GM21367 (cell line): ENCODE results near the gene IPO4.

Experiments
- ATAC-seq: cut with Tn5 transposase; IDR thresholded peaks from one replicate; pipeline ENCODE4 v1.9.1; 2021; ENCODE audit not compliant: unreplicated experiment

The IPO4 gene

DNA sequence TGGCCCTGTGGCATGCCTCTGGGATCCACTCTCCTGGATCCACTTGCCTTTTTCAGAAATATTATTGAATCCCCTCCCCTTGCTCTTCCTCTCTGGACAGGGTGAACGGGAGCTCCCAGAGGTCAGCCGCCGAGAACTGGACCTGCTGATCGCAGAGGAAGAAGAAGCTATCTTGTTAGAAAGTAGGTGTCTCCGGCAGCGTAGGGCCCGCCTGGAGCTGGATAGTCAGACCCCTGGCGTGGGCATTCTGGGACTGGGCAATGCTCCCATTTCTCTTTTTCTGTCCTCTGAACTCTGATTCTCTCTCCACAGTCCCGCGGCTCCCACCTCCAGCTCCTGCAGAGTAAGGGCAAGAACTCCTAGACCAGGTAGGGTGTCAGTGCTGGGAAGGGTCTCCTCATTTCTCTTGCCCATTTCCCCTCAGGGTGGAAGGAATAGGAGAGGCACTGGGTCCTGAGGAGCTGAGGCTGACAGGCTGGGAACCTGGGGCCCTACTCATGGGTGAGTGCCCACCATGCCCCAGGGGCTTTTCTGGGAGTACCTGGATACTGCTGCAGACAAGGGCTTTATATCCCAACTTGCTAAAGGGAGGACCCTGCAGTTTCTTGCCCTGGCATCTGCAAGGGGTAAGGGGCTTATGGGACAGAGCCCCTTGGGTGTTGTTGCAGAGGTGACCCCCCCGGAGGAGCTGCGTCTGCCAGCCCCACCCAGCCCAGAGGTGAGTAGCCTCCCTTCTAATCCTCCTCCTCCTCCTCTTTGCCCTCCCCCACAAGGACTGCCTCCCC lies 11.4 kb downstream of the IPO4 start:
- no peak for ATAC-seq

DNA sequence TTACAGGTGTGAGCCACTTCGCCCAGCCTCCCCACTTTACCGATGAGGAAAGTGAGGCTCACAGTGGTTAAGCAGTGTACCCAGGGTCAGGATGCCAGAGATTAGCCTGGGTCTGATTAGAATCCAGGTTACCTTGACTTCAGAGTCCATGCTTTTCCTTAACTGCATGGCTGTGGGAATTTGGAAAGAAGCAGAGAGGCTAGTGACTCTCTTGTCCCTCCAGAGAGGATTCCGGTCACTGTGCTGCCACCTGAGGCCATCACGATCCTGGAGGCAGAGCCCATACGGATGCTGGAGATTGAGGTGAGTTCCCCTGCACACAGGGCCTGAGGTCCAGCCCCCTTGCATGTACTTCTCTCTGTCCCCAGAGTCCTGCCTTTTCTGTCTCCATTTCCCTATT lies 12.0 kb downstream of the IPO4 start:
- no peak for ATAC-seq

DNA sequence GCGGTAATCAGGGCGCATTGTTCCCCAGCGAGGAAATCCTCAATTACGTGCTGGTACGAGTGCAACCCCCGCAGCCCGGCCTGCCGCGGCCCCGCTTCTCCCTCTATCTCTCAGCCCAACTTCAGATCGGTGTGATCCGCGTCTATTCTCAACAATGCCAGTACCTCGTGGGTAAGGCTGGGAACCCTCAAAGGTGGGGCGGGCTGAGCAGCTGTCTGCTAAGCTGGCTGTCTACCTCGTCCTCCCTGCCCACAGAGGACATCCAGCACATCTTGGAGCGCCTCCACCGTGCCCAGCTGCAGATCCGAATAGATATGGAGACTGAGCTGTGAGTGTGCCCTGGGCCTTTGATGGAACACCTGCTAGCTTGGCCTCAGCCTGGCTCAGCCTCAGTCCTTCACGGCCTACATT lies 15.7 kb downstream of the IPO4 start:
- ATAC-seq, result no peak

DNA sequence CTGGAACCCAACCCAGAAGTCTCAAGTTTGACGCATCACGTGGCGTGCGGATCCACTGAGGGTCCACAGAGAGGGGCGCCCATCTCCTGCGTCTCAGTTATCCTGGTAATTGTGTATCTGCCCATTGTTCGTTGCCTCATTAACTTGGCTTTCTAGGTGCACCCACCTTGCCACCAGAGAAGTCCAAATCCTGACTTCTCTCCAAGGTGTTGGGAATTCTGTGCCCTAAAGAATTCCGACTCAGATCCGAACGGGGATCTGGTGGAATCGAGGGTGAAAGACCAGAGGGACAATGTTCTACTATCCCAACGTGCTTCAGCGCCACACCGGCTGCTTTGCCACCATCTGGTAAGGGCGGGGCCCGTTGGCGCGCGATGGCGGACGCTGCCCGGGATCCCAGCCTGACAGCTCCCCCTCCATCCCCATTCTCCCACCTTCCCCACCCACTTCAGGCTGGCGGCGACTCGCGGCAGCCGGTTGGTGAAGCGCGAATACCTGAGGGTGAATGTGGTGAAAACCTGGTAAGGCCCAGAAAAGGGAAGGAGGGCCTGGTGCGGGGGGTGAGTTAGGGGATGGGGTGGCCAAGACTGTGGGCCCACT lies 16.3 kb downstream of the IPO4 start:
- ATAC-seq, result no peak

DNA sequence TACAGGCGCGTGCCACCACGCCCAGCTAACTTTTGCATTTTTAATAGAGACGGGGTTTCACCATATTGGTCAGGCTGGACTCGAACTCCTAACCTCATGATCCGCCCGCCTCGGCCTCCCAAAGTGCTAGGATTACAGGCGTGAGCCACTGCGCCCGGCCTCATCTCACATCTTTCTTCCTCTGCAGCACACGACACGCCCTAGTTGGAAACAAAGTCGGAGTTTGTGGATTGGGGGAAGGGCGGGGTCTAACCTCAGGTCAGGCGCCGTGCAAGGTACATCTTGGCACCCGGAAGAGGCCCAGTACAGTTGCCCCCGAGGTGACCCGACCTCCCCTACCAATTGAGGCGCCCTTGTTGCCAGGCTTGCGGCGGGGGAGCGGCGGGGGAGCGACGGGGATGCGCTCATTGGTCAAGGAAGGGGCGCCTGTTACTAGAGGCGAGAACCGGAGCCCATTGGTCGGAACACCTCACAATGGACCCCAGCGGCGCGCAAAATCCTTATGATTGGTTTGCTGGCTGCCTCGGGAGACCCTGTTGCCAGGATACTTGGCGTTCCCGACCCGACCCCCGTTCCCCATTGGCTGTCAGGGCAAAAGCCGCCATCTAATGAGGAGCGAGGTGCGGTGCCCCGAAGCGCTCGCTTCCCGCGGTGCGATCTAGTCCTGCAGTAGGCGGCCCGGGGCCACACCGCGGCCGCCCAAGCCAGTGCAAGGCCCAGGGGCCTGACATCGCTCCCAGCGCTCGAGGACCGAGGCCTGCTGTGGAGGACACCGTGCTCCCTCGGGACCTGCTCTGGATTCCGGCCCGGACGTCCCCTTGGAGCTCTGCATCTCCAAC lies 17.0 kb downstream of the IPO4 start, which contains the start of gene REC8:
REC8 (plus strand) TSS at position 659 of the 839 bp plus-strand sequence. CDS start 473 bp downstream, outside the sequence.
- peak; percentile 78 for ATAC-seq

DNA sequence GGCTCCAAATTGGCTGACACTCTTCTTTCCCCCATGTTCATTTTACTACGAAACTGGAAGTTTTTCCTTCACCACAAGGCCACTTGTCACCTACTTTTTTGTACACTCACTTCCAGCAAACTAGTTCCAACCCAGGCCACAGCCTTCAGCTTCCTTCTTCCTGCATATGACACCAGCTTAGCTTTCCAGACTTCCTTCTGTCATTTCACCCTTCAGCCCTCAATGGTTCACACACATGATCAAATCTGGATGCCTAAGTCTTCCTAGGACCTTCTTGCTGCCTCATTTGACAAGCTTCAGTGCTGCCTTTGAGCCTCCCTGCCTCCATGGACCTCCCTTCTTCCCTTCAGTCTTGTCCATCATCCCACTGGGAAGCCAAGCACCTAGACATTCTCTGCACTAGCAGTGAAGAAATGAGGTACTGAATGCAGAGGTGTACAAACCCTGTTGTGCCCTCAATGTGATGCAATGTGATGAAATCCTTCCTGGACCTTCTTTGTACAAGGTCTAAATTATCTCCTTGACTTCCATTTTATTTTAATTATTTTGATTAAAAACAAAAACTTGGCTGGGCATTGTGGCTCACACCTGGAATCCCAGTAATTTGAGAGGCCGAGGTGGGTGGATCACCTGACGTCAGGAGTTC lies 21.0 kb downstream of the IPO4 start:
- ATAC-seq, result no peak

DNA sequence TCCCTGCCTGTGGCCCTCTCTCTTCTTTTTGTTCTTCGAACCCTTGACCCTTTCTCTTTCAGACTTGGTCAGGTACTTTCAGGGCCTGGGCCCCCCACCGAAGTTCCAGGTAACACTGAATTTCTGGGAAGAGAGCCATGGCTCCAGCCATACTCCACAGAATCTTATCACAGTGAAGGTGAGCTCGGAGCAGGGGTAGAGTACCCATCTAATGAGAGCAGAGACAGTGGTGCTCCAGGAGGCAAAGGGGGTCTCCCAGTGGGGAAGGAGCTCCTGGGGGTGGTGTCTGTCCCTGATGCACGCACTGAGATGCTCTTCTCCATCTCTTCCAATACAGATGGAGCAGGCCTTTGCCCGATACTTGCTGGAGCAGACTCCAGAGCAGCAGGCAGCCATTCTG lies 22.8 kb downstream of the IPO4 start:
- ATAC-seq, result no peak

DNA sequence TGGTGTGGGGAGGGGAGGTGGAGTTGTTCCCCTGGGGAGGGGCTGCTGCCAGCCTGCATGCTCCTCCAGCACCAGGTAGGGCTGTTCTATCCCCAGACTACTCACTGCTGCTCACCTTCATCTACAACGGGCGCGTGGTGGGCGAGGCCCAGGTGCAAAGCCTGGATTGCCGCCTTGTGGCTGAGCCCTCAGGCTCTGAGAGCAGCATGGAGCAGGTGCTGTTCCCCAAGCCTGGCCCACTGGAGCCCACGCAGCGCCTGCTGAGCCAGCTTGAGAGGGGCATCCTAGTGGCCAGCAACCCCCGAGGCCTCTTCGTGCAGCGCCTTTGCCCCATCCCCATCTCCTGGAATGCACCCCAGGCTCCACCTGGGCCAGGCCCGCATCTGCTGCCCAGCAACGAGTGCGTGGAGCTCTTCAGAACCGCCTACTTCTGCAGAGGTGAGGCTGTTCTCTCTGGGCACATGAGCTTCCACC lies 24.1 kb downstream of the IPO4 start:
- ATAC-seq, result no peak

DNA sequence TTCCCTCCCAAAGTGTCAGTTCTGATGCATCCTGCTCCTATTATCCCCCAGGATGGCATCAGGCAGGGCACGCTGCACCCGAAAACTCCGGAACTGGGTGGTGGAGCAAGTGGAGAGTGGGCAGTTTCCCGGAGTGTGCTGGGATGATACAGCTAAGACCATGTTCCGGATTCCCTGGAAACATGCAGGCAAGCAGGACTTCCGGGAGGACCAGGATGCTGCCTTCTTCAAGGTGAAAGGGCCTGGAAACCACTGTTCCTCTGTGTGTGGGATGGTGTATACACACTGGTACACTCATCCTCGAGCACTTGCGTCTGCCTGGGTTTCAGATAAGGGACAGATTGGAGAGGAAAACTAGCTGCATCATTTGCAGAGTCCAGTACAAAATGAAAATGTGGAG lies 26.5 kb downstream of the IPO4 start:
- no peak for ATAC-seq

DNA sequence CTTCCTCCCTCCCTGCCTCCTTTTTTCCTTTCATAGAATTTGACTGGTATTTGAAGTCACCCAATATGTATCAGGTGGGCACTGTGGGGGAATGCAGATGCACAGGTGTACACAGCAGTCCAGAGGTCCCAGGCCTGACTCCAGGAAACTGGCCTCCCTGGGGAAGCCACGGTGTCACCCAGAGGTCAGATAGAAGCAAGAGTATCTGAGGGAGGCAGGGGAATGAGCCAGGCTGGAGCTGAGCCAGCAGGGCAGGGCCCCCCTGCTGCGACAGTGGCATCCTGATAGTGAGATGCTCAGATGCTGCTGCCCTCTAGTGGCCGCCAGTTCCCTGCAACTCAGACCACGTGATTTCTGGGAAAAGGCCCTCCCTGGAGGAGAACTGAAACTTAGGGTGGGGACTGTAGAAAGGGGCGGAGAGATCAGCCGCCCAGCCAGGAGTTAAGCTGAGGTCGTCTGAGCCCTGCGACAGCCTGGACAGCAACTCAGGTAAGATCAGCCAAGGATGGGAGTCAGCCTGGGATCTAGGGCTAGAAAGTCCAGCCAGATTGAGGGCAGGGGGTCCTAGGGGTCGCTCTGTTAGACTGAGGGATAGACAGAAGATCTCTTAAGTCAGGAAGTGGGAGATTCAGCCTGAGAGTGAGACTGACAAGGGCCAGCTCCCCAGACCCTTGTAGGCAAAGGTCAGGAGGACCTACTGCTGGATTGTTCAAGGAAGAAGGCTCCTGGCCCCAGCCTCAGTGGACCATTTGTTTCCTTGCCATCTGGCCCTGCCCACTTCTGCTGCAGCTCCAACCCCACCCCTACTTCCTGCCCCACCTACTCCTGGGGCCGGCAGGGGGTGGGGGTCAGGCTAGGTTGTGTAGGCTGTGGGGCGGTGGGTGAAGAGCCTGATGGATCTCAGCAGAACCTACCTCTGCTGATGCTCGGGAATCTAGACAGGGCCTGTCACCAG lies 27.5 kb downstream of the IPO4 start, which contains the start of gene IRF9:
IRF9 (plus strand) TSS at position 416 of the 955 bp plus-strand sequence. CDS start 880 bp downstream, outside the sequence.
- peak; percentile 65 for ATAC-seq

DNA sequence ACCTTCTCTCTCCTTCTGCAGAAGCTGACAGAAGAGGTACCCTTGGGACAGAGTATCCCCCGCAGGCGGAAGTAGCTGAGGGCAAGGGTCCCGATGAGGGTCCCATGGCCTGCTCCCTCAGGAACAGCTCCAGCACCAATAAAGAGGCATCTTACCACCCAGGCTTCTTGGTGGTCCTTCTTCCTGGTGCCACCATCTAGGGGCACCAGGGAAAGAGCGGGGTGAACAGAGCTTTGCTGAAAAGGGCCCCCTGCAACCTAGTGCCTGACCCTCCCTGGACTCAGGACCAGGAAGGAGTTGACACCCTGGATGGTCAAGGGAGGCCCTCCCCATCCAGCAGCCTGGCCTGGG lies 28.1 kb downstream of the IPO4 start:
- ATAC-seq, result peak; percentile 5

DNA sequence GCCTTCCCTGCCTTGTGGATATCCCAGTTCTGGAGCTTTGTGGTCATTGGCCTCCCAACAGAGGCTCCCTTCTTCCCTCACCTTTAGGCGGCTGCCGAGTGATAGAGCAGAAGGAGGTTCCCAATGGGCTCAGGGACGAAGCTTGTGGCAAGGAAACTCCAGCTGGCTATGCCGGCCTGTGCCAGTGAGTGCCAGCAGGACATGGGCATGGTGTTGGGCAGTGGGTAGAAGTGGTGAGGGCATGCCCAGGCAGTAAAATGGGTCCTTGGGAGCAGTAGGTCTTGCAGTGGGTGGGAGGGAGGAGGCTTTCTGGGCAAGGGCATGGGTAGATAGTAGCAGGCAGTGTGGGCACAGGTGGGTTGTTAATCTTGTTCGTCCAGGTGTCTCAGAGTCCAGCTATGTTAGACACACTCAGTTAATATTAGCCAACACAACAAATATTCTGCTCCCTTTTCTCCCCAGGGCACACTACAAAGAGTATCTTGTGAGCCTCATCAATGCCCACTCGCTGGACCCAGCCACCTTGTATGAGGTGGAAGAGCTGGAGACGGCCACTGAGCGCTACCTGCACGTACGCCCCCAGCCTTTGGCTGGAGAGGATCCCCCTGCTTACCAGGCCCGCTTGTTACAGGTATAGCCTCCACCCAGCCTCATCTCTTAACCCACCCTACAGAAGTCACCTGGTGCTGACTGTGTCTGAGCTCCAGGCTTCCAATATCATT lies 28.7 kb downstream of the IPO4 start:
- no peak for ATAC-seq

DNA sequence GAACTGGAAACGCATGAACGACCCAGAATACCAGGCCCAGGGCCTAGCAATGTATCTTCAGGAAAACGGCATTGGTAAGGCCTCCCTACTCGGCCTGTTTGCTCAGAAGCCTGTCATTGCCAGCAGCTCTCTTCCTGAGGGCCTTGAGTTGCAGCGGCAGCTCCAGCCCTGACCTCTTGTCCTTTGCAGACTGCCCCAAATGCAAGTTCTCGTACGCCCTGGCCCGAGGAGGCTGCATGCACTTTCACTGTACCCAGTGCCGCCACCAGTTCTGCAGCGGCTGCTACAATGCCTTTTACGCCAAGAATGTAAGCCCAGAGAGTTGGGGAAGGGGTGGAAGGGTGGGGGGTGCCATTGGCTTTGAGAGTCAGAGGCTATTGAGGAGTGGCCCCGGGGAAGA lies 31.3 kb downstream of the IPO4 start:
- ATAC-seq, result no peak

DNA sequence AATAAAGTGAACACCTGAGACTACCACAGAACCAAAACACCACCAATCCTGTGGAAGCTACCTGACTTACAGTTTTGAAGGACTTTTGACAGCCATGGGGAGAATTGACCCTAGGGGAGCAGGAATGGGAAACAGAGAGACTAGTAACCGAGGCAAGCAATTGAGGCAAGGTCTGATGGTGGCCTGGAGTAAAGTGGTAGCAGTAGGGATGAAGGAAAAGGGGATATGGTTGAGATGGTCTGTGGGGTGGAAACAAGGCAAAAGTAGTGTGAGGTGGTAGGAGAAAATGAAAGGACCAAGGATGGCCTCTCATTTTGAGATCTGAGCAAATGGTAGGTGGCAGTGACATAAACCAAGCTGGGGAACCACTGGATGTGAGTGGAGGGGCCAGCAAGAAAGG lies 31.8 kb downstream of the IPO4 start:
- ATAC-seq, result no peak

DNA sequence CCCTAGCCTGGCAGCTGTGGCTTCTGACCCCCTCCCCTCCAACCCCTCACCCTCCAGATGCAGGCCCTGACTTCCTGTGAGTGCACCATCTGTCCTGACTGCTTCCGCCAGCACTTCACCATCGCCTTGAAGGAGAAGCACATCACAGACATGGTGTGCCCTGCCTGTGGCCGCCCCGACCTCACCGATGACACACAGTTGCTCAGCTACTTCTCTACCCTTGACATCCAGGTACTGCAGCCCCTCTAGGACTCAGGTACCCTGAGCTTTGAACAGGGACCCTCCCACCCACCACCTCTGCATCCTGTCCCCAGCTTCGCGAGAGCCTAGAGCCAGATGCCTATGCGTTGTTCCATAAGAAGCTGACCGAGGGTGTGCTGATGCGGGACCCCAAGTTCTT lies 33.5 kb downstream of the IPO4 start:
- no peak for ATAC-seq

DNA sequence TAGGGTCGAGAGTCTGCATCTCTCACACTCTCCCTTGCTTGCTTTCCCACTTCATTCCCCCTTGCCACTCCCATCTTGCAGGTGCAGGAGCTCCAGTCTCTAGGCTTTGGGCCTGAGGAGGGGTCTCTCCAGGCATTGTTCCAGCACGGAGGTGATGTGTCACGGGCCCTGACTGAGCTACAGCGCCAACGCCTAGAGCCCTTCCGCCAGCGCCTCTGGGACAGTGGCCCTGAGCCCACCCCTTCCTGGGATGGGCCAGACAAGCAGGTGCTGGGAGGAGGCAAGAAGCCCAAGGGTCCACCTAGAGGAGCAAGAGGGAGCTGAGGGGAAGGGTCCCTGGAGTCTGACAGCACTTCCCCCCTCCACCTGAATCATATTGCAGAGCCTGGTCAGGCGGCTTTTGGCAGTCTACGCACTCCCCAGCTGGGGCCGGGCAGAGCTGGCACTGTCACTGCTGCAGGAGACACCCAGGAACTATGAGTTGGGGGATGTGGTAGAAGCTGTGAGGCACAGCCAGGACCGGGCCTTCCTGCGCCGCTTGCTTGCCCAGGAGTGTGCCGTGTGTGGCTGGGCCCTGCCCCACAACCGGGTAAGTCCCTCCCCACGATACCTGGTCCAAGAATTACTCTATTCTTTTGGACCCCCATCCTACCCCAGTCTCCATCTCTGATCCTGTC lies 37.1 kb downstream of the IPO4 start:
- no peak for ATAC-seq

DNA sequence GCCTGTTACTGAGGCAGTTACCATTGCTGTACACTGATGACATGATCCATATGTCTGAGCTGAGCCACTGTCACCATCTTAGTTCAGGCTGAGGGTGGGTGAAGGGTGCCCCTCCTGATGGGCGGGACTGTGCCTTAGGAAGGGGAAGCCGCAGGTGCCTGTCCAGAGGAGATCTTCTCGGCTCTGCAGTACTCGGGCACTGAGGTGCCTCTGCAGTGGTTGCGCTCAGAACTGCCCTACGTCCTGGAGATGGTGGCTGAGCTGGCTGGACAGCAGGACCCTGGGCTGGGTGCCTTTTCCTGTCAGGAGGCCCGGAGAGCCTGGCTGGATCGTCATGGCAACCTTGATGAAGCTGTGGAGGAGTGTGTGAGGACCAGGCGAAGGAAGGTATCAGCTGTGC lies 37.6 kb downstream of the IPO4 start:
- no peak for ATAC-seq

DNA sequence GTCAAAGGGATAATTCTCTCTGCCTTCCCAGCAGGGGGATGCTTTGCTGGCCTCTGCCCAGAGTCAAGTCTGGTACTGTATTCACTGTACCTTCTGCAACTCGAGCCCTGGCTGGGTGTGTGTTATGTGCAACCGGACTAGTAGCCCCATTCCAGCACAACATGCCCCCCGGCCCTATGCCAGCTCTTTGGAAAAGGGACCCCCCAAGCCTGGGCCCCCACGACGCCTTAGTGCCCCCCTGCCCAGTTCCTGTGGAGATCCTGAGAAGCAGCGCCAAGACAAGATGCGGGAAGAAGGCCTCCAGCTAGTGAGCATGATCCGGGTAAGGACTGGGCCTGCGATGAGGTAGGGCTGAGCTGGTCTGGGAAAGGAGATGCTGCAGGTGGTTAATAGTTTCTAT lies 38.0 kb downstream of the IPO4 start:
- no peak for ATAC-seq

DNA sequence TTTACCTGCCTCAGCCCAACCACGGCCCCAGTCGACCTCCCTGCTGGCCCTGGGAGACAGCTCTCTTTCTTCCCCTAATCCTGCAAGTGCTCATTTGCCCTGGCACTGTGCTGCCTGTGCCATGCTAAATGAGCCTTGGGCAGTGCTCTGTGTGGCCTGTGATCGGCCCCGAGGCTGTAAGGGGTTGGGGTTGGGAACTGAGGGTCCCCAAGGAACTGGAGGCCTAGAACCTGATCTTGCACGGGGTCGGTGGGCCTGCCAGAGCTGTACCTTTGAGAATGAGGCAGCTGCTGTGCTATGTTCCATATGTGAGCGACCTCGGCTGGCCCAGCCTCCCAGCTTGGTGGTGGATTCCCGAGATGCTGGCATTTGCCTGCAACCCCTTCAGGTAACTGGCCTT lies 38.6 kb downstream of the IPO4 start:
- ATAC-seq, result no peak
